Ishikawa (cell line): ENCODE data around the gene GAB1.

Experiments
- CEBPB ChIP-seq: IDR thresholded peaks from 2 replicates; pipeline ENCODE4 v1.6.1; 2012
- CREB1 ChIP-seq: IDR thresholded peaks from 2 replicates; pipeline ENCODE4 v1.6.1; 2012; ENCODE audit warnings: low read depth
- EGR1 ChIP-seq: IDR thresholded peaks from 2 replicates; pipeline ENCODE4 v1.6.1; 2012
- EP300 ChIP-seq: IDR thresholded peaks from 2 replicates; pipeline ENCODE4 v1.6.1; 2012; ENCODE audit warnings: borderline replicate concordance
- RAD21 ChIP-seq: IDR thresholded peaks from 2 replicates; pipeline ENCODE4 v1.6.1; 2012; ENCODE audit warnings: low read depth
- TAF1 ChIP-seq: IDR thresholded peaks from 2 replicates; pipeline ENCODE4 v1.6.1; 2012; ENCODE audit warnings: low read depth, mild to moderate bottlenecking
- YY1 ChIP-seq: IDR thresholded peaks from 2 replicates; pipeline ENCODE4 v1.6.1; 2012; ENCODE audit warnings: low read depth
- TF ChIP-seq, protein P1 (sequence below): IDR thresholded peaks from 2 replicates; pipeline ENCODE4 v1.6.1; 2012
- TF ChIP-seq, protein P2 (sequence below): IDR thresholded peaks from 2 replicates; pipeline ENCODE4 v1.6.1; 2012

DNA sequence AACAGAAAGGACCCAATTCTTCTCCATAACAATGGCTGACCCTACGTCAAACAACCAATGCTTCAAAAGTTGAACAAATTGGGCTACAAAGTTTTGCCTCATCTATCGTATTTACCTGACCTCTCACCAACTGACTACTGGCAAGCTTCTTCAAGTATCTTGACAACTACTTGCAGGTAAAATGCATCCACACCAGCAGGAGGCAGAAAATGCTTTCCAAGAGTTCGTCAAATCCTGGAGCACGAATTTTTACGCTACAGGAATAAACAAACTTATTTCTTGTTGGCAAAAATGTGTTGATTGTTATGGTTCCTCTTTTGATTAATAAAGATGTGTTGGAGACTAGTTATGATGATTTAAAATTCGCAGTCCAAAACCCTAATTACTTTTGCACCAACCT is 6.7 kb upstream of the GAB1 start:
- TF ChIP-seq TAF1 (no peak), RAD21 (no peak), YY1 (no peak), EP300 (no peak), CEBPB (no peak), CREB1 (no peak), EGR1 (no peak)
- TF ChIP-seq, protein P1, sequence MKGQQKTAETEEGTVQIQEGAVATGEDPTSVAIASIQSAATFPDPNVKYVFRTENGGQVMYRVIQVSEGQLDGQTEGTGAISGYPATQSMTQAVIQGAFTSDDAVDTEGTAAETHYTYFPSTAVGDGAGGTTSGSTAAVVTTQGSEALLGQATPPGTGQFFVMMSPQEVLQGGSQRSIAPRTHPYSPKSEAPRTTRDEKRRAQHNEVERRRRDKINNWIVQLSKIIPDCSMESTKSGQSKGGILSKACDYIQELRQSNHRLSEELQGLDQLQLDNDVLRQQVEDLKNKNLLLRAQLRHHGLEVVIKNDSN = no peak
- TF ChIP-seq, protein P2, sequence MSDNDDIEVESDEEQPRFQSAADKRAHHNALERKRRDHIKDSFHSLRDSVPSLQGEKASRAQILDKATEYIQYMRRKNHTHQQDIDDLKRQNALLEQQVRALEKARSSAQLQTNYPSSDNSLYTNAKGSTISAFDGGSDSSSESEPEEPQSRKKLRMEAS = no peak
